Endodermal cell (in vitro differentiated cells): Measurements from ENCODE around the gene LYSMD4. TPM values are rescaled to one million over a fixed set of nuclear protein-coding genes. Genes with fewer than 3 reads are reported as not detected.

Source experiments
- DNase-seq: peaks from one replicate; pipeline ENCODE4 v3.0.0-alpha.2; 2017
- H3K27ac ChIP-seq: 2 replicates; pipeline ENCODE4 v1.5.1; 2013; ENCODE audit warnings: mild to moderate bottlenecking, low read depth, low read length, moderate library complexity
- H3K27me3 ChIP-seq: 2 replicates; pipeline ENCODE4 v1.6.1; 2013; ENCODE audit warnings: mild to moderate bottlenecking, low read length, moderate library complexity; ENCODE audit not compliant: insufficient read depth, control insufficient read depth, poor library complexity, severe bottlenecking
- H3K36me3 ChIP-seq: 2 replicates; pipeline ENCODE4 v1.7.0; 2013; ENCODE audit warnings: mild to moderate bottlenecking, low read length, moderate library complexity; ENCODE audit not compliant: control insufficient read depth, insufficient read depth
- H3K4me1 ChIP-seq: one replicate; pipeline ENCODE4 v1.7.0; 2013; ENCODE audit warnings: low read length; ENCODE audit not compliant: control insufficient read depth, insufficient read depth
- H3K4me3 ChIP-seq: 2 replicates; pipeline ENCODE4 v1.5.1; 2013; ENCODE audit warnings: mild to moderate bottlenecking, low read length, moderate library complexity
- H3K9ac ChIP-seq: 2 replicates; pipeline ENCODE4 v1.6.1; 2013; ENCODE audit warnings: mild to moderate bottlenecking, low read length, moderate library complexity; ENCODE audit not compliant: poor library complexity, severe bottlenecking; ENCODE audit errors: extremely low read depth
- H3K9me3 ChIP-seq: 2 replicates; pipeline ENCODE4 v1.6.1; 2013; ENCODE audit warnings: mild to moderate bottlenecking, low read length, moderate library complexity; ENCODE audit not compliant: control insufficient read depth
- H3K27ac Mint-ChIP-seq: 2 replicates; pipeline ENCODE4 v1.8.0; 2020; ENCODE audit warnings: mixed read lengths
- H3K27me3 Mint-ChIP-seq: 2 replicates; pipeline ENCODE4 v1.8.0; 2021; ENCODE audit warnings: mild to moderate bottlenecking, mixed read lengths; ENCODE audit not compliant: insufficient read depth
- H3K36me3 Mint-ChIP-seq: 2 replicates; pipeline ENCODE4 v1.8.0; 2020; ENCODE audit warnings: low read depth, mixed read lengths
- H3K4me1 Mint-ChIP-seq: 2 replicates; pipeline ENCODE4 v1.8.0; 2020; ENCODE audit warnings: mixed read lengths
- H3K4me3 Mint-ChIP-seq: 2 replicates; pipeline ENCODE4 v1.8.0; 2020; ENCODE audit warnings: mild to moderate bottlenecking, moderate library complexity, mixed read lengths
- H3K9me3 Mint-ChIP-seq: 2 replicates; pipeline ENCODE4 v1.8.0; 2020; ENCODE audit warnings: mild to moderate bottlenecking, mixed read lengths
- CTCF ChIP-seq: fragments of 200-600 bp; sonication (generic); conservative IDR thresholded peaks from 2 replicates; pipeline ENCODE4 v1.5.0; 2021; ENCODE audit warnings: antibody characterized with exemption, mild to moderate bottlenecking
- WGBS, 2 experiments: methylation state at CpG; one replicate each; pipeline versions ENCODE4 v1.1.5 to v1.1.7; 2013; ENCODE audit warnings: missing lambda C conversion rate in 2 of 2, mixed read lengths in 1 of 2; ENCODE audit not compliant: insufficient coverage in 1 of 2, insufficient read length in 1 of 2; 5-methylcytosine and 5-hydroxymethylcytosine counted together
- total RNA-seq, 2 donors: library from RNA; stranded (reverse); fragmentation: NEBNext Ultra II Directional in 1 of 2; extraction: Animal tissue kit (Norgen Biotek cat#: 25700) in 1 of 2; gene quantifications; 2 replicates in 1 of 2; 3 replicates in 1 of 2; pipeline ENCODE4 v1.2.1, GENCODE V29; 2021

The LYSMD4 gene
- total RNA-seq, 2 donors from 2014 or later, result 8.9 to 12.6 TPM

GRCh38 chr15:99727330-99727729, 5.9 kb downstream of the LYSMD4 start:
- H3K4me1 ChIP-seq, result no peaks in the 10 kb centered on the region
- H3K27ac Mint-ChIP-seq, result no peak overlapping the region

DNA sequence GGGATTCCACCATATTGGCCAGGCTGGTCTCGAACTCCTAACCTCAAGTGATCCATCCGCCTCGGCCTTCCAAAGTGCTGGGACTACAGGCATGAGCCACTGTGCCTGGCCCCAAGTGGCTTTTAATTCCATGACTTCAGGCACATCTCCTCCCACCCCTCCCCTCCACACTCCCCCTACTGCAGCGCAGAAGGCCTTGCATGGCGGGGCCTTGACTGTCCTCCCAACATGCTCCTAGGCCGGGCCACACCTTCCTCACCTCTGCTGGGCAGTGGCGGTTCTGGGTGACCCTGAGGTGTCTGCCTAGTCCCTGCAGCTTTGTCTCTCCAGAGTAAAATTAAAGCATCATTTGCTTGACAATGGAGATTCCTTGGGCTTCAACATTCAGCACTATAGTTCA, 6.9 kb downstream of the LYSMD4 start:
- 79 to 80% methylated on average over 7 of the region's 7 CpGs for WGBS, 2 experiments
- Mint-ChIP-seq H3K36me3 (peaks cover 38% of the 10 kb centered on the region), H3K27me3 (no peaks in the 10 kb centered on the region), H3K4me1 (peaks cover 9% of the 10 kb centered on the region), H3K4me3 (no peak overlapping the region), H3K27ac (no peak overlapping the region), H3K9me3 (peaks cover 17% of the 10 kb centered on the region)
- H3K27ac ChIP-seq, result no peak overlapping the region
- peaks cover 11% of the 10 kb centered on the region for H3K36me3 ChIP-seq
- H3K4me3 ChIP-seq, result no peak overlapping the region
- no peak for TF ChIP-seq CTCF
- no peak overlapping the region for H3K9ac ChIP-seq
- H3K4me1 ChIP-seq, result no peaks in the 10 kb centered on the region
- H3K27me3 ChIP-seq, result peaks cover 6% of the 10 kb centered on the region
- H3K9me3 ChIP-seq, result peaks cover 12% of the 10 kb centered on the region
- no peak for DNase-seq

More at GRCh38 chr15:99727330-99727729, 5.9 kb downstream of the LYSMD4 start:
- H3K9me3 ChIP-seq, result peaks cover 12% of the 10 kb centered on the region
- no peak overlapping the region for H3K27ac ChIP-seq
- Mint-ChIP-seq H3K4me1 (peaks cover 18% of the 10 kb centered on the region), H3K9me3 (peaks cover 17% of the 10 kb centered on the region), H3K4me3 (no peak overlapping the region), H3K27me3 (peaks cover 9% of the 10 kb centered on the region), H3K36me3 (peaks cover 38% of the 10 kb centered on the region)
- no peak for DNase-seq
- H3K36me3 ChIP-seq, result peaks cover 11% of the 10 kb centered on the region
- no peak overlapping the region for H3K9ac ChIP-seq
- TF ChIP-seq CTCF, result no peak
- WGBS, 2 experiments, result 95 to 100% methylated on average over 1 of the region's 1 CpG
- no peak overlapping the region for H3K4me3 ChIP-seq
- H3K27me3 ChIP-seq, result peaks cover 16% of the 10 kb centered on the region

GRCh38 chr15:99722406-99722805, 10.8 kb downstream of the LYSMD4 start:
- Mint-ChIP-seq H3K27ac (no peak overlapping the region), H3K36me3 (peaks cover 29% of the 10 kb centered on the region), H3K27me3 (no peaks in the 10 kb centered on the region), H3K4me3 (no peak overlapping the region), H3K4me1 (peaks cover 6% of the 10 kb centered on the region), H3K9me3 (peaks cover 17% of the 10 kb centered on the region)
- H3K4me3 ChIP-seq, result no peak overlapping the region
- H3K9ac ChIP-seq, result no peak overlapping the region
- no peaks in the 10 kb centered on the region for H3K4me1 ChIP-seq
- H3K9me3 ChIP-seq, result peaks cover 12% of the 10 kb centered on the region
- H3K27me3 ChIP-seq, result no peaks in the 10 kb centered on the region
- 96 to 100% methylated on average over 1 to 3 of the region's 3 CpGs for WGBS, 2 experiments
- no peak overlapping the region for H3K27ac ChIP-seq
- no peaks in the 10 kb centered on the region for H3K36me3 ChIP-seq
- TF ChIP-seq CTCF, result no peak
- DNase-seq, result no peak
